Measurements from ENCODE around the gene RAB4B.
"Not testable (repeated sequence)": the region's sequence is repeated elsewhere in the genome, so short reads cannot be mapped to it uniquely, and the experiment has no call there.

Gene RAB4B

DNA sequence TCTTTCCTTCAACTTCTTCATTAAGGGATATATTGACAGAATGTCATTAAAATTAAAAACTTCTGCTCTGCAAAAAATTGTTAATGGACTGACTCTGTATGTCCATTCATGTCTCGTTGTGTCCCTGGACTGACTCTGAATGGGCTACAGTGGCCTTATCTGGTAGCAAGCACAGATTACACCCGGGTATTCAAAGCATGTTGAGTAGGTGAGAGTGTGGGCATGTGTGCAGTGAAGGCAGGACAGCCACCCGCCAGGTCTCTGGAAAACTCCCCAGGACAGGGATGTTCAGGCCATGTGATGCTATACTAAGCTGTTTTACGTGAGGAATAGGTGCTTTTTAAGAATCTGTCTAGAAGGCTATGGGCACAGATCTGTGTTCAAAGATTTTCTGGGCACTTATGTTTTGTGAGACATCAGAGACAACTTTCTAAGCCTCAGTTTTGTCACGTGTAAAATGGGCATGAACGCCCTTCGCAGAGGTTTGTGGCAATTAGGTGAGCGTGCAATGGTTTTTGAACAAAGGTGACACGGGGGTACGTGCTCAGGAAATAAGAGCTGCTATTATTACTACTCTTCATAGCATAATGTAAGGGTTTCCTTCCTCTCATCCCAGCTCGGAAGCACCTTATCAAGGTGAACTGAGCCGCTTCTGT, 65.1 kb downstream of the RAB4B start:
- DNase-seq, result not testable (repeated sequence)

GRCh38 chr19:40843653-40844052, 65.6 kb downstream of the RAB4B start:
- DNase-seq, result not testable (repeated sequence)
